ENCODE data around the gene IL17RE. TPM values are rescaled to one million over a fixed set of nuclear protein-coding genes. Genes with fewer than 3 reads are reported as not detected.
A peak's percentile ranks its signal among the peaks of the same experiment; 100 is the strongest.
"Not testable (repeated sequence)": the region's sequence is repeated elsewhere in the genome, so short reads cannot be mapped to it uniquely, and the experiment has no call there.

The IL17RE gene
- total and polyA plus RNA-seq, 5 donors from 2014 or later, result 0.31 to 4.3 (median 0.33) TPM; not detected in 1

- Mint-ChIP-seq H3K36me3 (peaks cover 29% of the 10 kb centered on the region), H3K4me1 (peaks cover 25 to 50% (median 38%) of the 10 kb centered on the region in 4 donors), H3K4me3 (peak overlapping the region; percentile 90 to 98 (median 96)), H3K27me3 (no peaks in the 10 kb centered on the region), H3K9me3 (peaks cover 0 to 2% (median 0%) of the 10 kb centered on the region in 7 donors), H3K27ac (peak overlapping the region; percentile 98 to 99 (median 99))
- peak overlapping the region; percentile 95 for H3K4me3 ChIP-seq (ENCODE audit: low read depth, low read length)
- H3K36me3 ChIP-seq (ENCODE audit: control insufficient read depth, insufficient read depth, low read length), result peaks cover 14% of the 10 kb centered on the region
- H3K4me1 ChIP-seq (ENCODE audit: control insufficient read depth, insufficient read depth, low read length, poor library complexity, severe bottlenecking), result peaks cover 25% of the 10 kb centered on the region
- peak in 1 of 2 donors; percentile 0 for ATAC-seq (ENCODE audit: low read depth in 2 of 2)
- no peak for DNase-seq
- peak overlapping the region; percentile 99 for H3K27ac ChIP-seq (ENCODE audit: insufficient read depth, low read length, poor library complexity, severe bottlenecking)
- no peaks in the 10 kb centered on the region for H3K27me3 ChIP-seq (ENCODE audit: control insufficient read depth, insufficient read depth, low read length)
- H3K9me3 ChIP-seq (ENCODE audit: control insufficient read depth in 2 of 2, low read length in 2 of 2), result no peaks in the 10 kb centered on the region
Measured at GRCh38 chr3:9891072-9891622, 11.5 kb upstream of the IL17RE start.

GRCh38 chr3:9893739-9894138 is 8.9 kb upstream of the IL17RE start:
- DNase-seq, result no peak
- H3K27ac ChIP-seq (ENCODE audit: insufficient read depth, low read length, poor library complexity, severe bottlenecking), result peak overlapping the region; percentile 35
- H3K36me3 ChIP-seq (ENCODE audit: control insufficient read depth, insufficient read depth, low read length), result peaks cover 14% of the 10 kb centered on the region
- H3K27me3 ChIP-seq (ENCODE audit: control insufficient read depth, insufficient read depth, low read length), result no peaks in the 10 kb centered on the region
- no peak overlapping the region for H3K4me3 ChIP-seq (ENCODE audit: low read depth, low read length)
- Mint-ChIP-seq H3K27me3 (no peaks in the 10 kb centered on the region), H3K9me3 (peaks cover 0 to 2% (median 0%) of the 10 kb centered on the region in 7 donors), H3K27ac (peak overlapping the region in 1 of 3 donors; percentile 84), H3K36me3 (peaks cover 29% of the 10 kb centered on the region), H3K4me3 (peak overlapping the region in 3 of 4 donors; percentile 1 to 61 (median 48)), H3K4me1 (peaks cover 25 to 70% (median 50%) of the 10 kb centered on the region in 4 donors)
- no peaks in the 10 kb centered on the region for H3K9me3 ChIP-seq (ENCODE audit: control insufficient read depth in 2 of 2, low read length in 2 of 2)
- no peak for ATAC-seq (ENCODE audit: low read depth in 2 of 2)
- H3K4me1 ChIP-seq (ENCODE audit: control insufficient read depth, insufficient read depth, low read length, poor library complexity, severe bottlenecking), result peaks cover 25% of the 10 kb centered on the region

- not testable (repeated sequence) for H3K27me3 Mint-ChIP-seq; H3K4me3 Mint-ChIP-seq; DNase-seq; ATAC-seq (ENCODE audit: low read depth in 2 of 2); H3K27me3 ChIP-seq (ENCODE audit: control insufficient read depth, insufficient read depth, low read length); H3K4me3 ChIP-seq (ENCODE audit: low read depth, low read length); H3K9me3 Mint-ChIP-seq; H3K27ac ChIP-seq (ENCODE audit: insufficient read depth, low read length, poor library complexity, severe bottlenecking); H3K9me3 ChIP-seq (ENCODE audit: control insufficient read depth in 2 of 2, low read length in 2 of 2)
- peaks cover 25 to 65% (median 46%) of the 10 kb centered on the region in 4 donors for H3K4me1 Mint-ChIP-seq
- Histone ChIP-seq H3K36me3 (ENCODE audit: control insufficient read depth, insufficient read depth, low read length) (peaks cover 14% of the 10 kb centered on the region), H3K4me1 (ENCODE audit: control insufficient read depth, insufficient read depth, low read length, poor library complexity, severe bottlenecking) (peaks cover 16% of the 10 kb centered on the region)
- H3K27ac Mint-ChIP-seq, result peak overlapping the region; percentile 9 to 92 (median 16)
- H3K36me3 Mint-ChIP-seq, result peaks cover 29% of the 10 kb centered on the region
Measured at GRCh38 chr3:9895715-9896114, 6.9 kb upstream of the IL17RE start.

- peak overlapping the region; percentile 9 to 81 (median 74) for H3K27ac Mint-ChIP-seq
- H3K27me3 Mint-ChIP-seq; H3K27me3 ChIP-seq (ENCODE audit: control insufficient read depth, insufficient read depth, low read length); H3K4me3 ChIP-seq (ENCODE audit: low read depth, low read length); H3K27ac ChIP-seq (ENCODE audit: insufficient read depth, low read length, poor library complexity, severe bottlenecking); H3K9me3 ChIP-seq (ENCODE audit: control insufficient read depth in 2 of 2, low read length in 2 of 2); H3K9me3 Mint-ChIP-seq; DNase-seq; ATAC-seq (ENCODE audit: low read depth in 2 of 2): not testable (repeated sequence)
- peaks cover 29 to 65% (median 44%) of the 10 kb centered on the region in 4 donors for H3K4me1 Mint-ChIP-seq
- H3K4me3 Mint-ChIP-seq, result peak overlapping the region in 1 of 4 donors; percentile 22
- H3K36me3 Mint-ChIP-seq, result peaks cover 29% of the 10 kb centered on the region
- Histone ChIP-seq H3K36me3 (ENCODE audit: control insufficient read depth, insufficient read depth, low read length) (peaks cover 14% of the 10 kb centered on the region), H3K4me1 (ENCODE audit: control insufficient read depth, insufficient read depth, low read length, poor library complexity, severe bottlenecking) (peaks cover 11% of the 10 kb centered on the region)
Measured at GRCh38 chr3:9896755-9897407, 5.8 kb upstream of the IL17RE start.

GRCh38 chr3:9897408-9898372 is 5.0 kb upstream of the IL17RE start:
- no peak overlapping the region for H3K27ac ChIP-seq (ENCODE audit: insufficient read depth, low read length, poor library complexity, severe bottlenecking)
- Mint-ChIP-seq H3K4me1 (peaks cover 28 to 66% (median 45%) of the 10 kb centered on the region in 4 donors), H3K27ac (peak overlapping the region in 2 of 3 donors; percentile 9 to 74), H3K9me3 (peaks cover 0 to 2% (median 0%) of the 10 kb centered on the region in 7 donors), H3K4me3 (no peak overlapping the region), H3K36me3 (peaks cover 24% of the 10 kb centered on the region), H3K27me3 (no peaks in the 10 kb centered on the region)
- no peak overlapping the region for H3K4me3 ChIP-seq (ENCODE audit: low read depth, low read length)
- H3K4me1 ChIP-seq (ENCODE audit: control insufficient read depth, insufficient read depth, low read length, poor library complexity, severe bottlenecking), result peaks cover 17% of the 10 kb centered on the region
- DNase-seq (no peak), ATAC-seq (ENCODE audit: low read depth in 2 of 2) (no peak)
- no peaks in the 10 kb centered on the region for H3K9me3 ChIP-seq (ENCODE audit: control insufficient read depth in 2 of 2, low read length in 2 of 2)
- H3K36me3 ChIP-seq (ENCODE audit: control insufficient read depth, insufficient read depth, low read length), result peaks cover 10% of the 10 kb centered on the region
- H3K27me3 ChIP-seq (ENCODE audit: control insufficient read depth, insufficient read depth, low read length), result no peaks in the 10 kb centered on the region

GRCh38 chr3:9898467-9899241 is 4.0 kb upstream of the IL17RE start:
- Mint-ChIP-seq H3K4me3 (no peak overlapping the region), H3K9me3 (peaks cover 0 to 2% (median 0%) of the 10 kb centered on the region in 7 donors), H3K36me3 (peaks cover 16% of the 10 kb centered on the region), H3K4me1 (peaks cover 20 to 66% (median 44%) of the 10 kb centered on the region in 4 donors), H3K27ac (peak overlapping the region in 2 of 3 donors; percentile 29 to 52), H3K27me3 (no peaks in the 10 kb centered on the region)
- Histone ChIP-seq H3K4me1 (ENCODE audit: control insufficient read depth, insufficient read depth, low read length, poor library complexity, severe bottlenecking) (peaks cover 20% of the 10 kb centered on the region), H3K4me3 (ENCODE audit: low read depth, low read length) (no peak overlapping the region), H3K27ac (ENCODE audit: insufficient read depth, low read length, poor library complexity, severe bottlenecking) (no peak overlapping the region), H3K27me3 (ENCODE audit: control insufficient read depth, insufficient read depth, low read length) (no peaks in the 10 kb centered on the region), H3K9me3 (ENCODE audit: control insufficient read depth in 2 of 2, low read length in 2 of 2) (no peaks in the 10 kb centered on the region), H3K36me3 (ENCODE audit: control insufficient read depth, insufficient read depth, low read length) (peaks cover 1% of the 10 kb centered on the region)
- ATAC-seq (ENCODE audit: low read depth in 2 of 2) (no peak), DNase-seq (no peak)

- peaks cover 17% of the 10 kb centered on the region for H3K4me1 ChIP-seq (ENCODE audit: control insufficient read depth, insufficient read depth, low read length, poor library complexity, severe bottlenecking)
- Mint-ChIP-seq H3K27ac (peak overlapping the region in 1 of 3 donors; percentile 29), H3K9me3 (peaks cover 0 to 2% (median 0%) of the 10 kb centered on the region in 7 donors), H3K4me1 (peaks cover 14 to 64% (median 41%) of the 10 kb centered on the region in 4 donors), H3K27me3 (no peaks in the 10 kb centered on the region), H3K36me3 (peaks cover 10% of the 10 kb centered on the region), H3K4me3 (no peak overlapping the region)
- no peaks in the 10 kb centered on the region for H3K36me3 ChIP-seq (ENCODE audit: control insufficient read depth, insufficient read depth, low read length)
- H3K9me3 ChIP-seq (ENCODE audit: control insufficient read depth in 2 of 2, low read length in 2 of 2), result no peaks in the 10 kb centered on the region
- H3K27ac ChIP-seq (ENCODE audit: insufficient read depth, low read length, poor library complexity, severe bottlenecking), result no peak overlapping the region
- H3K27me3 ChIP-seq (ENCODE audit: control insufficient read depth, insufficient read depth, low read length), result no peaks in the 10 kb centered on the region
- no peak for ATAC-seq (ENCODE audit: low read depth in 2 of 2)
- DNase-seq, result no peak
- no peak overlapping the region for H3K4me3 ChIP-seq (ENCODE audit: low read depth, low read length)
Measured at GRCh38 chr3:9899289-9899791, 3.3 kb upstream of the IL17RE start.
